ENCODE measurements around the gene ABCA1. TPM values are rescaled to one million over a fixed set of nuclear protein-coding genes. Genes with fewer than 3 reads are reported as not detected.

The ABCA1 gene
- total RNA-seq, 1 donor from 2014 or later: 21.9 TPM

DNA sequence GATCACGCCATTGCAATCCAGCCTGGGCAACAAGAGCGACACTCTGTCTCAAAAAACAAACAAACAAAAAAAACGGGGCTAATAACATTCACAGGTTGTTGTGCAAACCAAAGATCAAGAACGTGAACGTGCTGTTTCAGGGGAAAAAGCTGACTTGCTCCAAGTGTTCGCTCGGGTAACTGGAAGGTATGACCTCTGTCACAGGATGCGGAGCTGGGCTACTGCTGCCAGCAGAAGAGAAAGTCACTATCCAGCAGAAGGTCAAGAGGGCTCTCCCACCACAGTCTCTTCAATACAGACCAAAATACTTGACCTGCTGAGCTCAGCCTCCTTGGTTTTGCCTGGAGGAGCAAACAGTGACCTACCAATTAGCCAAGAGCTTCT, 59.7 kb downstream of the ABCA1 start:
- DNase-seq (ENCODE audit: low read depth): no peak
- H3K27me3 ChIP-seq (ENCODE audit: control insufficient read depth, insufficient read depth, low read length): no peaks in the 10 kb centered on the region
- H3K4me3 ChIP-seq (ENCODE audit: low read depth, low read length): no peak overlapping the region
- no peaks in the 10 kb centered on the region for H3K36me3 ChIP-seq (ENCODE audit: control insufficient read depth, insufficient read depth, low read length)
- TF ChIP-seq CTCF (IDR thresholded peaks at IDR 0.05; ENCODE audit: insufficient read depth, low read length, poor library complexity, severe bottlenecking): no peak

DNA sequence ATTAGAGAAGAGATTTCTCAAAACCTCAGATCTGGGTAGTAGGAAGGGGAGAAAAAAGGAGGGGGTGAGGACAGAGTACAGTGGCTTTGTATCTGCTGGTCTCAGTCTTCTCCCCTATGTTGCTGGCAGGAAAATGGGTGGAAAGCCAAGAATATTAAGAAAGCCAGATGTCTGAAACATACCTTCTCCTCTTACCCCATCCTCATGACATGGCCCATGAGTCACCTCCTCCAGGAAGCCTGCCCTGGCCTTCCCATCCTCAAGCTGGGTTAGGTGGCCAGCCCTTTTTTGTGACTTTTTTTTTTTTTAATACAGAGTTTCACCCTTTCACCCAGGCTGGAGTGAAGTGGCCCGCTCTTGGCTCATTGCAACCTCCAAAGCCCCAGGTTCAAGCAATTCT, 61.8 kb downstream of the ABCA1 start:
- no peaks in the 10 kb centered on the region for H3K36me3 ChIP-seq (ENCODE audit: control insufficient read depth, insufficient read depth, low read length)
- no peak for DNase-seq (ENCODE audit: low read depth)
- no peak overlapping the region for H3K4me3 ChIP-seq (ENCODE audit: low read depth, low read length)
- H3K27me3 ChIP-seq (ENCODE audit: control insufficient read depth, insufficient read depth, low read length): no peaks in the 10 kb centered on the region
- no peak for TF ChIP-seq CTCF (IDR thresholded peaks at IDR 0.05; ENCODE audit: insufficient read depth, low read length, poor library complexity, severe bottlenecking)

- H3K36me3 ChIP-seq (ENCODE audit: control insufficient read depth, insufficient read depth, low read length): no peaks in the 10 kb centered on the region
- TF ChIP-seq CTCF (IDR thresholded peaks at IDR 0.05; ENCODE audit: insufficient read depth, low read length, poor library complexity, severe bottlenecking): no peak
- DNase-seq (ENCODE audit: low read depth): no peak
- no peak overlapping the region for H3K4me3 ChIP-seq (ENCODE audit: low read depth, low read length)
- no peaks in the 10 kb centered on the region for H3K27me3 ChIP-seq (ENCODE audit: control insufficient read depth, insufficient read depth, low read length)
Measured at GRCh38 chr9:104864675-104865104, 63.3 kb downstream of the ABCA1 start.

DNA sequence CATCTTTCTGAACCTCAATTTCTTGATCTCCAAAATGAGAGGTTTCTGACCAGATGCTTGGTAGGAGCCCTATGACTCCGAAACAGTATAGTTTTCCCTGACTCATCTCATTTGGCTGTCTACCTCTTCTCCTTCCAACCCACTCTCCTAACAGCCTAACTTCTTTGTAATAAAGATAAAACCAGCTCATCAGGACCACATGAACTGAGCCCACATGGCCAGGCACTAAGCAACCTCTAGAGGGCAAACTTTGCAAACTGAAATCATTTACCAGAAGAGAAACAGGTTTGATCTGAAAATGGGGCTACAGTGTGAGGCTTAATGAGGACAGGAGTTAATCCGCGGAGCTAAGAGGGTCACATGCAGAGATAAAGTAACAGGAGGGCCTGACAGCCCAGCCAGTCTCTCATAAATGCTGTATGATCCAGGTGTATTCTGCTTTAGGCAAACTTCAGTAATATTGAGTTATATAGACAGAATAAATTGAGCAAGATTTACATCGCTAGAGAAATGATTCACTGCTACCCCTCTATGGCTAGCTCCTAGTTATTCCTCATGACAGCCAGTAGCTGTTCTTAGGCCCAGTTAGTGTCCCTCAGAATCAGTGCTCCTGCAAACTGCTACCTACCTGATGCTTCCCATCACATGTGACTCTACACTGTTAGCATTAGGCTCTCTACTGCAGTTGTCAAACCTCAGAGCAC, 64.6 kb downstream of the ABCA1 start:
- Histone ChIP-seq H3K36me3 (ENCODE audit: control insufficient read depth, insufficient read depth, low read length) (no peaks in the 10 kb centered on the region), H3K27me3 (ENCODE audit: control insufficient read depth, insufficient read depth, low read length) (no peaks in the 10 kb centered on the region), H3K4me3 (ENCODE audit: low read depth, low read length) (no peak overlapping the region)
- peak; percentile 37 for DNase-seq (ENCODE audit: low read depth)
- peak; percentile 84 for TF ChIP-seq CTCF (IDR thresholded peaks at IDR 0.05; ENCODE audit: insufficient read depth, low read length, poor library complexity, severe bottlenecking)

- no peak for TF ChIP-seq CTCF (IDR thresholded peaks at IDR 0.05; ENCODE audit: insufficient read depth, low read length, poor library complexity, severe bottlenecking)
- DNase-seq (ENCODE audit: low read depth): no peak
- no peak overlapping the region for H3K4me3 ChIP-seq (ENCODE audit: low read depth, low read length)
- no peaks in the 10 kb centered on the region for H3K36me3 ChIP-seq (ENCODE audit: control insufficient read depth, insufficient read depth, low read length)
- H3K27me3 ChIP-seq (ENCODE audit: control insufficient read depth, insufficient read depth, low read length): no peaks in the 10 kb centered on the region
Measured at GRCh38 chr9:104861397-104861796, 66.6 kb downstream of the ABCA1 start.

DNA sequence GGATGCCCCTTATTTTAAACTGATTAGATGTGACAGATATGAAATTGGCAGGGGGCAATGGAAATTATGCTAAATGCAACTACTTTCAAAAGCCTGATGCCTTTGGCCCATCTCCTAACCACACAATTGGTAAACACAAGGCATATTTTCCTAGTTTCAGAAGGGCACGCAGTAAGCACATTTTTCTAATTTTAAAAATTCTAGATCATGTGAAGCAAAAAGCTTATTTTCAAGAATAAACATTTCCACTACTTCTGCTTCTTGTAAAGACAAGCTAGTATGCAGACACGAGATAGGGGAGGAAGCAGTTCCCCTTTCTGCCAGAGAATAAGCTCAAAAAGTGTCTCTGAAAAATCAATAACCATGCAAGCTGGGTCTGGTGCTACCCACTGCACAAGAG, 67.7 kb downstream of the ABCA1 start:
- Histone ChIP-seq H3K27me3 (ENCODE audit: control insufficient read depth, insufficient read depth, low read length) (no peaks in the 10 kb centered on the region), H3K4me3 (ENCODE audit: low read depth, low read length) (no peak overlapping the region), H3K36me3 (ENCODE audit: control insufficient read depth, insufficient read depth, low read length) (no peaks in the 10 kb centered on the region)
- DNase-seq (ENCODE audit: low read depth): no peak
- no peak for TF ChIP-seq CTCF (IDR thresholded peaks at IDR 0.05; ENCODE audit: insufficient read depth, low read length, poor library complexity, severe bottlenecking)

Measured in kidney epithelial cell (primary cell).